ENCODE data around the gene ANKRD40.

ANKRD40 gene

DNA sequence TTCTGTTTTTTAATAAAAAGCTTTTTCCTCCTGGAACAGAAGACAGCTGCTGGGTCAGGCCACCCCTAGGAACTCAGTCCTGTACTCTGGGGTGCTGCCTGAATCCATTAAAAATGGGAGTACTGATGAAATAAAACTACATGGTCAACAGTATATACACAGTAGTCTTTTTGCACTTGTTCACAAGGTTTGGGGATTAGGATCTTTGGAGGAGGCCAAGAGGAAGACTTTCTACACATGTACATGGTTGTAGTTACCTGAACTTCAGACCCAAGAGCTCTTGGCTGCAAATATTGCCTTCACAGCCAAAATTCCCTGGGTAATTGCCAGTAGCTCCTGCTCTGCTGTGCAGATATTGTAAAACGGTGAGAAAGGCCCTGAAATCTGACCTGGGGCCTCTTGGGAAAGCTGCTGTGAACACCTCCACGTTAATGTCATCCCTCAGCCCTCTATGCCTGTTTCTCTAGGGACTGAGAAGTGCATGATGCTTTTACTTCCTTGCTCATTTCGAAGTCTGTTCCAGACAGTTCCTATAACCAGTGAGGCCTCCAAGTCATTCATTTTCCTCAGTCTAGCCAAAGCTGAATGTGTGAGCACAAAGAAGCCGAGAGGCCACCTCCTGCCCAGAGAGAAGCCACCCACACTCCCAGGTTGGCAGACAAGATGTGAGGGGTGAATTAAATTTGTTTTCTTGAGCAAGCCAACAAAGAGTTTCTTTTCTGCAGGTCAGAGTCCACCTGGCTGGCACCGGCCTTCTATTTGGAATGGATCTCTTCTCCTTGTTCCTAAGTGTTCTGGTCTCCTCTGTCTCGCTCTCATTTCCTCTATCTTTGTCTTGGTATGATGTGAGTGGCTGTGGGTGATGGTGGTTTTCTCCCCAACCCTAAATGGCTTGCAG is 15.9 kb downstream of the ANKRD40 start:
- no peak overlapping the region for H3K4me2 ChIP-seq (ENCODE audit: low read length)
- no peak overlapping the region for H3K27ac ChIP-seq (ENCODE audit: low read depth, low read length)
- H3K79me2 ChIP-seq (ENCODE audit: control insufficient read depth, low read length): no peaks in the 10 kb centered on the region
- H3F3A ChIP-seq (ENCODE audit: control insufficient read depth, insufficient read depth): peaks cover 9% of the 10 kb centered on the region; the same call in 1 of the 2 replicates
- no peaks in the 10 kb centered on the region for H3K4me1 ChIP-seq (ENCODE audit: control insufficient read depth, low read length)
- no peaks in the 10 kb centered on the region for H4K20me1 ChIP-seq (ENCODE audit: control insufficient read depth, insufficient read depth, low read depth, low read length)
- no peaks in the 10 kb centered on the region for H3K27me3 ChIP-seq (ENCODE audit: control insufficient read depth, low read length)
- peaks cover 42% of the 10 kb centered on the region for H3K36me3 ChIP-seq (ENCODE audit: control insufficient read depth, low read length)
- TF ChIP-seq EZH2phosphoT487 (IDR thresholded peaks at IDR 0.05; ENCODE audit: borderline replicate concordance, low read length): no peak
- TF ChIP-seq, protein P1, sequence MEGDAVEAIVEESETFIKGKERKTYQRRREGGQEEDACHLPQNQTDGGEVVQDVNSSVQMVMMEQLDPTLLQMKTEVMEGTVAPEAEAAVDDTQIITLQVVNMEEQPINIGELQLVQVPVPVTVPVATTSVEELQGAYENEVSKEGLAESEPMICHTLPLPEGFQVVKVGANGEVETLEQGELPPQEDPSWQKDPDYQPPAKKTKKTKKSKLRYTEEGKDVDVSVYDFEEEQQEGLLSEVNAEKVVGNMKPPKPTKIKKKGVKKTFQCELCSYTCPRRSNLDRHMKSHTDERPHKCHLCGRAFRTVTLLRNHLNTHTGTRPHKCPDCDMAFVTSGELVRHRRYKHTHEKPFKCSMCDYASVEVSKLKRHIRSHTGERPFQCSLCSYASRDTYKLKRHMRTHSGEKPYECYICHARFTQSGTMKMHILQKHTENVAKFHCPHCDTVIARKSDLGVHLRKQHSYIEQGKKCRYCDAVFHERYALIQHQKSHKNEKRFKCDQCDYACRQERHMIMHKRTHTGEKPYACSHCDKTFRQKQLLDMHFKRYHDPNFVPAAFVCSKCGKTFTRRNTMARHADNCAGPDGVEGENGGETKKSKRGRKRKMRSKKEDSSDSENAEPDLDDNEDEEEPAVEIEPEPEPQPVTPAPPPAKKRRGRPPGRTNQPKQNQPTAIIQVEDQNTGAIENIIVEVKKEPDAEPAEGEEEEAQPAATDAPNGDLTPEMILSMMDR (IDR thresholded peaks at IDR 0.05; ENCODE audit: low read depth, low read length, poor library complexity, severe bottlenecking): no peak
- H3K9me2 ChIP-seq (replicated peaks; ENCODE audit: control insufficient read depth, low read length): no peaks in the 10 kb centered on the region
- no peak overlapping the region for H3K4me3 ChIP-seq (ENCODE audit: low read length)
- no peaks in the 10 kb centered on the region for H3K9me3 ChIP-seq (ENCODE audit: control insufficient read depth, insufficient read depth, low read length)

- no peaks in the 10 kb centered on the region for H3K9me3 ChIP-seq (ENCODE audit: control insufficient read depth, insufficient read depth, low read length)
- H3F3A ChIP-seq (ENCODE audit: control insufficient read depth, insufficient read depth): peaks cover 9% of the 10 kb centered on the region; the same call in 1 of the 2 replicates
- H3K79me2 ChIP-seq (ENCODE audit: control insufficient read depth, low read length): no peaks in the 10 kb centered on the region
- TF ChIP-seq, protein P1 (IDR thresholded peaks at IDR 0.05; ENCODE audit: low read depth, low read length, poor library complexity, severe bottlenecking): no peak
- no peak for TF ChIP-seq EZH2phosphoT487 (IDR thresholded peaks at IDR 0.05; ENCODE audit: borderline replicate concordance, low read length)
- H3K36me3 ChIP-seq (ENCODE audit: control insufficient read depth, low read length): peaks cover 34% of the 10 kb centered on the region
- H3K4me2 ChIP-seq (ENCODE audit: low read length): no peak overlapping the region
- no peak overlapping the region for H3K27ac ChIP-seq (ENCODE audit: low read depth, low read length)
- H3K4me1 ChIP-seq (ENCODE audit: control insufficient read depth, low read length): no peaks in the 10 kb centered on the region
- no peaks in the 10 kb centered on the region for H3K27me3 ChIP-seq (ENCODE audit: control insufficient read depth, low read length)
- no peak overlapping the region for H3K4me3 ChIP-seq (ENCODE audit: low read length)
- no peaks in the 10 kb centered on the region for H4K20me1 ChIP-seq (ENCODE audit: control insufficient read depth, insufficient read depth, low read depth, low read length)
- no peaks in the 10 kb centered on the region for H3K9me2 ChIP-seq (replicated peaks; ENCODE audit: control insufficient read depth, low read length)
These were observed 16.7 kb downstream of the ANKRD40 start for GRCh38 chr17:50690887-50691549.

DNA sequence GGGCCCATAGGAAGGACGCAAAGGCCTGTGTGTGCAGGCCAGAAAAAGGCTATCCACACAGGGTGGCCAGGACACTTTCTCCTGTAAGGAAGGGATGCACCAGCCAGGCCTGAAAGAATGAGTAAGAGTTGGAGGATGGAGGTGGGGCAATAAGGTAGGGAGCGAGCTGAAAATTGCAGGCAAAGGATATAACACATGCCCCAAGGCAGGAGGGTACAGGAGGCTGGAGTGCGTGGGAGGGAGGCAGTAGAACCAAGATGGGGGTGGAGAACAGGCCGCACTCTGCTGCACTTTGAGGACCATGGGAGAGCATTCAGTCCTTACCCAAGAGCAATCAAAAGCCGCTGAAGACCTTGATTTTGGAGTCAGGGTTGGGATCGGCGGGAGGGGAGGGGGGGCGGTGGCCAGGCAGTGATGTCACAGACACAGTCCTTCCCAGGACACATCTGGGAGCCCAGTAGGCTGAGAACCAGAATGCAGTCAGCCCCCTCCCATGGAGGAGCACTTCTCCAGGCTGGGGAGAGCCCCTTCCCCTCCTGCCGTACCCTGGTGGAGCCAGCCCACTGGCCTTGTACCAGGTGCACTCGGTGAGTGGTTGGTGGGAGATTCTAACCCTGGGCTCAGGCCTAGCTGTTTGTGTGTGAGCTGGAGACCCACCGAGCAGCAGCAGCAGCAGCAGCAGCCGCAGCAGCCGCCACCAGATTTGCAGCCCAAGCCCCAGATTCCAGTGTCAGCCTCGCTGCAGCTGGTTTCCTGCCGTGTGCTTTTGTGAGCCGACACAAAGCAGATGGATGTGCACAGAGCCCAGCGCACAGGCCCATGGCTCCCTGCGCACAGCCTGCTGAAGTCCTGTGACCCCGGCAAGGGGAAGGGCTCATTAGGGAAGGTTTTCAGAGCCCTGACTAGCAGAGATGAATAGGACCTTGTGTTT is 17.5 kb downstream of the ANKRD40 start:
- Histone ChIP-seq H3K4me2 (ENCODE audit: low read length) (no peak overlapping the region), H3K9me2 (replicated peaks; ENCODE audit: control insufficient read depth, low read length) (no peaks in the 10 kb centered on the region), H4K20me1 (ENCODE audit: control insufficient read depth, insufficient read depth, low read depth, low read length) (no peaks in the 10 kb centered on the region), H3K4me1 (ENCODE audit: control insufficient read depth, low read length) (no peaks in the 10 kb centered on the region), H3K27me3 (ENCODE audit: control insufficient read depth, low read length) (no peaks in the 10 kb centered on the region), H3K4me3 (ENCODE audit: low read length) (no peak overlapping the region), H3K36me3 (ENCODE audit: control insufficient read depth, low read length) (peaks cover 26% of the 10 kb centered on the region), H3K79me2 (ENCODE audit: control insufficient read depth, low read length) (no peaks in the 10 kb centered on the region), H3F3A (ENCODE audit: control insufficient read depth, insufficient read depth) (peaks cover 9% of the 10 kb centered on the region; the same call in 1 of the 2 replicates), H3K27ac (ENCODE audit: low read depth, low read length) (no peak overlapping the region), H3K9me3 (ENCODE audit: control insufficient read depth, insufficient read depth, low read length) (no peaks in the 10 kb centered on the region)
- no peak for TF ChIP-seq EZH2phosphoT487 (IDR thresholded peaks at IDR 0.05; ENCODE audit: borderline replicate concordance, low read length)
- TF ChIP-seq, protein P1 (IDR thresholded peaks at IDR 0.05; ENCODE audit: low read depth, low read length, poor library complexity, severe bottlenecking): no peak

Measured in DOHH2 (cell line).